ENCODE measurements around the gene CCDC102A.

Gene CCDC102A

DNA sequence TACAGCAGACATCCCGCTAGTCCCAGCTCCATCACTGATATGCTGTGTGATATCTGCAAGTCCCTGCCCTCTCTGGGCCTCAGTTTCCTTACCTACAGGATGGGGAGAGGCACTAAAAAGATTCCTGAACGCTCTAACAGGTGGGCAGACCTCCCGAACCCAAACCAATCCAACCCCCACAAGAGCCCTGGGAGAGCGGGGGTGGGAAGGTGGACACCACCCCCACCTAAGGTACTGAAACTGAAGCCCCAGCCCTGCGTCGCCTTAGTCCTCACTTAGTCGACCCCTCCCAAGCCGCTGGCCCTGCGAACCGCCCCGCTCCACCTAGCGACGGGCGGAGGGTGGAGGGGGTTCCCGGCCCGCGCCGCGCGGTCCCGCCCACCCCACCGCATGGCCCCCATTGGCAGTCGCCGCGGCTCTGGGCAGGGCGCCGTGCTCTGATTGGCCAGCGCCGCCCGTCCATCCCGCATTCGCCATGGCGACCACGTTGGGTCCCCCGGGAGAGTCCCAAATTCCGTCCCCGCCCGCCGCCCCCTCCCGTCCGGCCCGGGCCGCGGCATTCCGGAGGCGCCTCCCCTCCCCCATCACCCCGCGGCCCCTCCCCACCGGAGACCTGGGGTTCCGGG is 578 bp downstream of the CCDC102A start (continued):
- TF ChIP-seq, protein P1, sequence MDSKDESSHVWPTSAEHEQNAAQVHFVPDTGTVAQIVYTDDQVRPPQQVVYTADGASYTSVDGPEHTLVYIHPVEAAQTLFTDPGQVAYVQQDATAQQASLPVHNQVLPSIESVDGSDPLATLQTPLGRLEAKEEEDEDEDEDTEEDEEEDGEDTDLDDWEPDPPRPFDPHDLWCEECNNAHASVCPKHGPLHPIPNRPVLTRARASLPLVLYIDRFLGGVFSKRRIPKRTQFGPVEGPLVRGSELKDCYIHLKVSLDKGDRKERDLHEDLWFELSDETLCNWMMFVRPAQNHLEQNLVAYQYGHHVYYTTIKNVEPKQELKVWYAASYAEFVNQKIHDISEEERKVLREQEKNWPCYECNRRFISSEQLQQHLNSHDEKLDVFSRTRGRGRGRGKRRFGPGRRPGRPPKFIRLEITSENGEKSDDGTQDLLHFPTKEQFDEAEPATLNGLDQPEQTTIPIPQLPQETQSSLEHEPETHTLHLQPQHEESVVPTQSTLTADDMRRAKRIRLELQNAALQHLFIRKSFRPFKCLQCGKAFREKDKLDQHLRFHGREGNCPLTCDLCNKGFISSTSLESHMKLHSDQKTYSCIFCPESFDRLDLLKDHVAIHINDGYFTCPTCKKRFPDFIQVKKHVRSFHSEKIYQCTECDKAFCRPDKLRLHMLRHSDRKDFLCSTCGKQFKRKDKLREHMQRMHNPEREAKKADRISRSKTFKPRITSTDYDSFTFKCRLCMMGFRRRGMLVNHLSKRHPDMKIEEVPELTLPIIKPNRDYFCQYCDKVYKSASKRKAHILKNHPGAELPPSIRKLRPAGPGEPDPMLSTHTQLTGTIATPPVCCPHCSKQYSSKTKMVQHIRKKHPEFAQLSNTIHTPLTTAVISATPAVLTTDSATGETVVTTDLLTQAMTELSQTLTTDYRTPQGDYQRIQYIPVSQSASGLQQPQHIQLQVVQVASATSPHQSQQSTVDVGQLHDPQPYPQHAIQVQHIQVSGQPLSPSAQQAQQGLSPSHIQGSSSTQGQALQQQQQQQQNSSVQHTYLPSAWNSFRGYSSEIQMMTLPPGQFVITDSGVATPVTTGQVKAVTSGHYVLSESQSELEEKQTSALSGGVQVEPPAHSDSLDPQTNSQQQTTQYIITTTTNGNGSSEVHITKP (tag by site-specific recombination; IDR thresholded peaks at IDR 0.05), result peak; percentile 73
- no peak for TF ChIP-seq TCF7L2 (IDR thresholded peaks at IDR 0.05; ENCODE audit: borderline replicate concordance, low read depth, low read length)
- TF ChIP-seq ZNF311 (tag by site-specific recombination; IDR thresholded peaks at IDR 0.05; ENCODE audit: borderline replicate concordance), result no peak
- no peak for TF ChIP-seq ZNF266 (tag by site-specific recombination; IDR thresholded peaks at IDR 0.05; ENCODE audit: low read depth)
- TF ChIP-seq, protein P2, sequence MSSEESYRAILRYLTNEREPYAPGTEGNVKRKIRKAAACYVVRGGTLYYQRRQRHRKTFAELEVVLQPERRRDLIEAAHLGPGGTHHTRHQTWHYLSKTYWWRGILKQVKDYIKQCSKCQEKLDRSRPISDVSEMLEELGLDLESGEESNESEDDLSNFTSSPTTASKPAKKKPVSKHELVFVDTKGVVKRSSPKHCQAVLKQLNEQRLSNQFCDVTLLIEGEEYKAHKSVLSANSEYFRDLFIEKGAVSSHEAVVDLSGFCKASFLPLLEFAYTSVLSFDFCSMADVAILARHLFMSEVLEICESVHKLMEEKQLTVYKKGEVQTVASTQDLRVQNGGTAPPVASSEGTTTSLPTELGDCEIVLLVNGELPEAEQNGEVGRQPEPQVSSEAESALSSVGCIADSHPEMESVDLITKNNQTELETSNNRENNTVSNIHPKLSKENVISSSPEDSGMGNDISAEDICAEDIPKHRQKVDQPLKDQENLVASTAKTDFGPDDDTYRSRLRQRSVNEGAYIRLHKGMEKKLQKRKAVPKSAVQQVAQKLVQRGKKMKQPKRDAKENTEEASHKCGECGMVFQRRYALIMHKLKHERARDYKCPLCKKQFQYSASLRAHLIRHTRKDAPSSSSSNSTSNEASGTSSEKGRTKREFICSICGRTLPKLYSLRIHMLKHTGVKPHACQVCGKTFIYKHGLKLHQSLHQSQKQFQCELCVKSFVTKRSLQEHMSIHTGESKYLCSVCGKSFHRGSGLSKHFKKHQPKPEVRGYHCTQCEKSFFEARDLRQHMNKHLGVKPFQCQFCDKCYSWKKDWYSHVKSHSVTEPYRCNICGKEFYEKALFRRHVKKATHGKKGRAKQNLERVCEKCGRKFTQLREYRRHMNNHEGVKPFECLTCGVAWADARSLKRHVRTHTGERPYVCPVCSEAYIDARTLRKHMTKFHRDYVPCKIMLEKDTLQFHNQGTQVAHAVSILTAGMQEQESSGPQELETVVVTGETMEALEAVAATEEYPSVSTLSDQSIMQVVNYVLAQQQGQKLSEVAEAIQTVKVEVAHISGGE (tag by site-specific recombination; conservative IDR thresholded peaks at IDR 0.05; ENCODE audit: low read depth), result no peak
- TF ChIP-seq ZNF214 (tag by site-specific recombination; IDR thresholded peaks at IDR 0.05; ENCODE audit: borderline replicate concordance), result no peak
- no peak for TF ChIP-seq HOXA7 (CRISPR knock-in tag; IDR thresholded peaks at IDR 0.05; ENCODE audit: borderline replicate concordance)
- TF ChIP-seq SP7 (tag by site-specific recombination; IDR thresholded peaks at IDR 0.05), result no peak
- TF ChIP-seq, protein P3, sequence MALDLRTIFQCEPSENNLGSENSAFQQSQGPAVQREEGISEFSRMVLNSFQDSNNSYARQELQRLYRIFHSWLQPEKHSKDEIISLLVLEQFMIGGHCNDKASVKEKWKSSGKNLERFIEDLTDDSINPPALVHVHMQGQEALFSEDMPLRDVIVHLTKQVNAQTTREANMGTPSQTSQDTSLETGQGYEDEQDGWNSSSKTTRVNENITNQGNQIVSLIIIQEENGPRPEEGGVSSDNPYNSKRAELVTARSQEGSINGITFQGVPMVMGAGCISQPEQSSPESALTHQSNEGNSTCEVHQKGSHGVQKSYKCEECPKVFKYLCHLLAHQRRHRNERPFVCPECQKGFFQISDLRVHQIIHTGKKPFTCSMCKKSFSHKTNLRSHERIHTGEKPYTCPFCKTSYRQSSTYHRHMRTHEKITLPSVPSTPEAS (tag by site-specific recombination; IDR thresholded peaks at IDR 0.05), result no peak
- TF ChIP-seq ZFP3 (tag by site-specific recombination; IDR thresholded peaks at IDR 0.05; ENCODE audit: low read depth), result no peak
- TF ChIP-seq, protein P4, sequence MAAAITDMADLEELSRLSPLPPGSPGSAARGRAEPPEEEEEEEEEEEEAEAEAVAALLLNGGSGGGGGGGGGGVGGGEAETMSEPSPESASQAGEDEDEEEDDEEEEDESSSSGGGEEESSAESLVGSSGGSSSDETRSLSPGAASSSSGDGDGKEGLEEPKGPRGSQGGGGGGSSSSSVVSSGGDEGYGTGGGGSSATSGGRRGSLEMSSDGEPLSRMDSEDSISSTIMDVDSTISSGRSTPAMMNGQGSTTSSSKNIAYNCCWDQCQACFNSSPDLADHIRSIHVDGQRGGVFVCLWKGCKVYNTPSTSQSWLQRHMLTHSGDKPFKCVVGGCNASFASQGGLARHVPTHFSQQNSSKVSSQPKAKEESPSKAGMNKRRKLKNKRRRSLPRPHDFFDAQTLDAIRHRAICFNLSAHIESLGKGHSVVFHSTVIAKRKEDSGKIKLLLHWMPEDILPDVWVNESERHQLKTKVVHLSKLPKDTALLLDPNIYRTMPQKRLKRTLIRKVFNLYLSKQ (tag by site-specific recombination; IDR thresholded peaks at IDR 0.05; ENCODE audit: borderline replicate concordance), result no peak
- no peak for TF ChIP-seq ZNF830 (tag by site-specific recombination; IDR thresholded peaks at IDR 0.05; ENCODE audit: low read depth)
- no peak for TF ChIP-seq YY1 (tag by site-specific recombination; IDR thresholded peaks at IDR 0.05)
- TF ChIP-seq, protein P5, sequence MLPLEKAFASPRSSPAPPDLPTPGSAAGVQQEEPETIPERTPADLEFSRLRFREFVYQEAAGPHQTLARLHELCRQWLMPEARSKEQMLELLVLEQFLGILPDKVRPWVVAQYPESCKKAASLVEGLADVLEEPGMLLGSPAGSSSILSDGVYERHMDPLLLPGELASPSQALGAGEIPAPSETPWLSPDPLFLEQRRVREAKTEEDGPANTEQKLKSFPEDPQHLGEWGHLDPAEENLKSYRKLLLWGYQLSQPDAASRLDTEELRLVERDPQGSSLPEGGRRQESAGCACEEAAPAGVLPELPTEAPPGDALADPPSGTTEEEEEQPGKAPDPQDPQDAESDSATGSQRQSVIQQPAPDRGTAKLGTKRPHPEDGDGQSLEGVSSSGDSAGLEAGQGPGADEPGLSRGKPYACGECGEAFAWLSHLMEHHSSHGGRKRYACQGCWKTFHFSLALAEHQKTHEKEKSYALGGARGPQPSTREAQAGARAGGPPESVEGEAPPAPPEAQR (tag by site-specific recombination; IDR thresholded peaks at IDR 0.05), result no peak
- TF ChIP-seq ZFP37 (tag by site-specific recombination; IDR thresholded peaks at IDR 0.05), result no peak
- TF ChIP-seq YY2 (tag by site-specific recombination; IDR thresholded peaks at IDR 0.05), result no peak
- TF ChIP-seq, protein P6, sequence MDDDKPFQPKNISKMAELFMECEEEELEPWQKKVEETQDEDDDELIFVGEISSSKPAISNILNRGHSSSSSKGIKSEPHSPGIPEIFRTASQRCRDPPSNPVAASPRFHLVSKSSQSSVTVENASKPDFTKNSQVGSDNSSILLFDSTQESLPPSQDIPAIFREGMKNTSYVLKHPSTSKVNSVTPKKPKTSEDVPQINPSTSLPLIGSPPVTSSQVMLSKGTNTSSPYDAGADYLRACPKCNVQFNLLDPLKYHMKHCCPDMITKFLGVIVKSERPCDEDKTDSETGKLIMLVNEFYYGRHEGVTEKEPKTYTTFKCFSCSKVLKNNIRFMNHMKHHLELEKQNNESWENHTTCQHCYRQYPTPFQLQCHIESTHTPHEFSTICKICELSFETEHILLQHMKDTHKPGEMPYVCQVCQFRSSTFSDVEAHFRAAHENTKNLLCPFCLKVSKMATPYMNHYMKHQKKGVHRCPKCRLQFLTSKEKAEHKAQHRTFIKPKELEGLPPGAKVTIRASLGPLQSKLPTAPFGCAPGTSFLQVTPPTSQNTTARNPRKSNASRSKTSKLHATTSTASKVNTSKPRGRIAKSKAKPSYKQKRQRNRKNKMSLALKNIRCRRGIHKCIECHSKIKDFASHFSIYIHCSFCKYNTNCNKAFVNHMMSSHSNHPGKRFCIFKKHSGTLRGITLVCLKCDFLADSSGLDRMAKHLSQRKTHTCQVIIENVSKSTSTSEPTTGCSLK (tag by site-specific recombination; IDR thresholded peaks at IDR 0.05), result no peak
- no peak for TF ChIP-seq ZNF416 (tag by site-specific recombination; IDR thresholded peaks at IDR 0.05)
- TF ChIP-seq, protein P7, sequence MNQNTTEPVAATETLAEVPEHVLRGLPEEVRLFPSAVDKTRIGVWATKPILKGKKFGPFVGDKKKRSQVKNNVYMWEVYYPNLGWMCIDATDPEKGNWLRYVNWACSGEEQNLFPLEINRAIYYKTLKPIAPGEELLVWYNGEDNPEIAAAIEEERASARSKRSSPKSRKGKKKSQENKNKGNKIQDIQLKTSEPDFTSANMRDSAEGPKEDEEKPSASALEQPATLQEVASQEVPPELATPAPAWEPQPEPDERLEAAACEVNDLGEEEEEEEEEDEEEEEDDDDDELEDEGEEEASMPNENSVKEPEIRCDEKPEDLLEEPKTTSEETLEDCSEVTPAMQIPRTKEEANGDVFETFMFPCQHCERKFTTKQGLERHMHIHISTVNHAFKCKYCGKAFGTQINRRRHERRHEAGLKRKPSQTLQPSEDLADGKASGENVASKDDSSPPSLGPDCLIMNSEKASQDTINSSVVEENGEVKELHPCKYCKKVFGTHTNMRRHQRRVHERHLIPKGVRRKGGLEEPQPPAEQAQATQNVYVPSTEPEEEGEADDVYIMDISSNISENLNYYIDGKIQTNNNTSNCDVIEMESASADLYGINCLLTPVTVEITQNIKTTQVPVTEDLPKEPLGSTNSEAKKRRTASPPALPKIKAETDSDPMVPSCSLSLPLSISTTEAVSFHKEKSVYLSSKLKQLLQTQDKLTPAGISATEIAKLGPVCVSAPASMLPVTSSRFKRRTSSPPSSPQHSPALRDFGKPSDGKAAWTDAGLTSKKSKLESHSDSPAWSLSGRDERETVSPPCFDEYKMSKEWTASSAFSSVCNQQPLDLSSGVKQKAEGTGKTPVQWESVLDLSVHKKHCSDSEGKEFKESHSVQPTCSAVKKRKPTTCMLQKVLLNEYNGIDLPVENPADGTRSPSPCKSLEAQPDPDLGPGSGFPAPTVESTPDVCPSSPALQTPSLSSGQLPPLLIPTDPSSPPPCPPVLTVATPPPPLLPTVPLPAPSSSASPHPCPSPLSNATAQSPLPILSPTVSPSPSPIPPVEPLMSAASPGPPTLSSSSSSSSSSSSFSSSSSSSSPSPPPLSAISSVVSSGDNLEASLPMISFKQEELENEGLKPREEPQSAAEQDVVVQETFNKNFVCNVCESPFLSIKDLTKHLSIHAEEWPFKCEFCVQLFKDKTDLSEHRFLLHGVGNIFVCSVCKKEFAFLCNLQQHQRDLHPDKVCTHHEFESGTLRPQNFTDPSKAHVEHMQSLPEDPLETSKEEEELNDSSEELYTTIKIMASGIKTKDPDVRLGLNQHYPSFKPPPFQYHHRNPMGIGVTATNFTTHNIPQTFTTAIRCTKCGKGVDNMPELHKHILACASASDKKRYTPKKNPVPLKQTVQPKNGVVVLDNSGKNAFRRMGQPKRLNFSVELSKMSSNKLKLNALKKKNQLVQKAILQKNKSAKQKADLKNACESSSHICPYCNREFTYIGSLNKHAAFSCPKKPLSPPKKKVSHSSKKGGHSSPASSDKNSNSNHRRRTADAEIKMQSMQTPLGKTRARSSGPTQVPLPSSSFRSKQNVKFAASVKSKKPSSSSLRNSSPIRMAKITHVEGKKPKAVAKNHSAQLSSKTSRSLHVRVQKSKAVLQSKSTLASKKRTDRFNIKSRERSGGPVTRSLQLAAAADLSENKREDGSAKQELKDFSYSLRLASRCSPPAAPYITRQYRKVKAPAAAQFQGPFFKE (tag by site-specific recombination; IDR thresholded peaks at IDR 0.05; ENCODE audit: borderline replicate concordance), result no peak

All from HEK293 (cell line).